GM23338 (cell line): Measurements from ENCODE around the gene DRAM1. TPM values are rescaled to one million over a fixed set of nuclear protein-coding genes. Genes with fewer than 3 reads are reported as not detected.

Experiments
- ATAC-seq: fragments of 200-7000 bp; cut with Tn5 transposase; 3 replicates; pipeline ENCODE4 v1.9.1; 2020
- DNase-seq: peaks from one replicate; pipeline ENCODE4 v3.0.0-alpha.2; 2015; ENCODE audit warnings: low spot score
- H2AFZ ChIP-seq: fragments of 200-600 bp; sonication (generic); 2 replicates; pipeline ENCODE4 v1.8.0; 2016; ENCODE audit warnings: antibody characterized with exemption, mild to moderate bottlenecking, moderate library complexity
- H3F3A ChIP-seq: fragments of 200-600 bp; sonication (generic); replicated peaks from 2 replicates; pipeline ENCODE4 v1.8.0; 2017; ENCODE audit warnings: antibody characterized with exemption, mixed run types, low read depth
- H3K27ac ChIP-seq: fragments of 200-600 bp; sonication (generic); 2 replicates; pipeline ENCODE4 v1.6.1; 2016; ENCODE audit warnings: low read depth
- H3K27me3 ChIP-seq: fragments of 200-600 bp; sonication (generic); 2 replicates; pipeline ENCODE4 v1.8.0; 2016; ENCODE audit warnings: mild to moderate bottlenecking, mixed run types, moderate library complexity; ENCODE audit not compliant: insufficient read depth
- H3K36me3 ChIP-seq: fragments of 200-600 bp; sonication (generic); 2 replicates; pipeline ENCODE4 v1.8.0; 2016; ENCODE audit warnings: mild to moderate bottlenecking; ENCODE audit not compliant: insufficient read depth
- H3K4me1 ChIP-seq: fragments of 200-600 bp; sonication (generic); 2 replicates; pipeline ENCODE4 v1.8.0; 2016; ENCODE audit warnings: mild to moderate bottlenecking, moderate library complexity; ENCODE audit not compliant: insufficient read depth
- H3K4me2 ChIP-seq: fragments of 200-600 bp; sonication (generic); 2 replicates; pipeline ENCODE4 v1.7.1; 2017; ENCODE audit warnings: mixed run types
- H3K4me3 ChIP-seq: fragments of 200-600 bp; sonication (generic); 2 replicates; pipeline ENCODE4 v1.6.1; 2016; ENCODE audit warnings: mixed run types
- H3K79me2 ChIP-seq: fragments of 200-600 bp; sonication (generic); replicated peaks from 2 replicates; pipeline ENCODE4 v1.8.0; 2017; ENCODE audit warnings: mild to moderate bottlenecking; ENCODE audit not compliant: insufficient read depth
- H3K9me2 ChIP-seq: fragments of 200-600 bp; sonication (generic); 2 replicates; pipeline ENCODE4 v1.8.0; 2017; ENCODE audit not compliant: insufficient read depth
- H4K20me1 ChIP-seq: fragments of 200-600 bp; sonication (generic); replicated peaks from 2 replicates; pipeline ENCODE4 v1.8.0; 2017; ENCODE audit warnings: mild to moderate bottlenecking; ENCODE audit not compliant: insufficient read depth
- H3K27ac Mint-ChIP-seq: 2 replicates; pipeline ENCODE4 v1.8.0; 2020; ENCODE audit warnings: inconsistent platforms, mild to moderate bottlenecking, moderate library complexity, mixed read lengths
- H3K27me3 Mint-ChIP-seq: 3 replicates; pipeline ENCODE4 v1.8.0; 2022; ENCODE audit warnings: low read depth, mild to moderate bottlenecking, moderate library complexity, mixed read lengths, inconsistent platforms; ENCODE audit not compliant: insufficient read depth, poor library complexity
- H3K36me3 Mint-ChIP-seq: 3 replicates; pipeline ENCODE4 v1.8.0; 2021; ENCODE audit warnings: low read depth, mild to moderate bottlenecking, inconsistent platforms, moderate library complexity, mixed read lengths
- H3K4me1 Mint-ChIP-seq: 3 replicates; pipeline ENCODE4 v1.8.0; 2020; ENCODE audit warnings: mild to moderate bottlenecking, inconsistent platforms, mixed read lengths
- H3K4me3 Mint-ChIP-seq: 3 replicates; pipeline ENCODE4 v1.8.0; 2021; ENCODE audit warnings: moderate library complexity, mild to moderate bottlenecking, inconsistent platforms, mixed read lengths
- H3K9me3 Mint-ChIP-seq: 3 replicates; pipeline ENCODE4 v1.8.0; 2020; ENCODE audit warnings: moderate library complexity, mild to moderate bottlenecking, inconsistent platforms, mixed read lengths
- CREB1 ChIP-seq: fragments of 250-450 bp; sonication (Bioruptor Pico); IDR thresholded peaks from 2 replicates; pipeline ENCODE4 v1.5.0; 2020; ENCODE audit warnings: low read depth, mild to moderate bottlenecking, moderate library complexity
- EZH2 ChIP-seq: fragments of 200-600 bp; sonication (generic); IDR thresholded peaks from one replicate; pipeline ENCODE4 v1.8.0; 2017; ENCODE audit warnings: antibody characterized with exemption, mild to moderate bottlenecking, low read depth; ENCODE audit not compliant: unreplicated experiment
- JUNB ChIP-seq: IDR thresholded peaks from one replicate; pipeline ENCODE4 v1.6.1; 2016; ENCODE audit warnings: antibody characterized with exemption; ENCODE audit not compliant: unreplicated experiment
- NANOG ChIP-seq: IDR thresholded peaks from 2 replicates; pipeline ENCODE4 v1.6.1; 2016; ENCODE audit warnings: antibody characterized with exemption, borderline replicate concordance
- POLR2AphosphoS5 ChIP-seq: IDR thresholded peaks from 2 replicates; pipeline ENCODE4 v1.6.1; 2016; ENCODE audit warnings: antibody characterized with exemption, low read depth
- ZNF331 ChIP-seq: fragments of 250-450 bp; sonication (Bioruptor Pico); IDR thresholded peaks from 2 replicates; pipeline ENCODE4 v1.5.0; 2020; ENCODE audit warnings: low read depth, mild to moderate bottlenecking, moderate library complexity
- long read RNA-seq: library from polyadenylated mRNA; unstranded; transcript quantifications from one replicate; pipeline ENCODE4 v2.0.0, GENCODE V29; 2020; ENCODE audit not compliant: unreplicated experiment
- polyA plus RNA-seq: library from polyadenylated mRNA; unstranded; fragments of >200 nt; fragmentation: Nextera tagmentation; extraction: Ambion mirVana; gene quantifications from 2 replicates; pipeline ENCODE4 v1.2.1, GENCODE V29; 2016
- total RNA-seq: library from RNA; depleted of rRNA; stranded (reverse); fragments of >200 nt; shearing (Covaris generic); gene quantifications from 2 replicates; pipeline ENCODE4 v1.2.3, GENCODE V29; 2014; rRNA removed
- TF ChIP-seq, protein P1 (sequence below): IDR thresholded peaks from 2 replicates; pipeline ENCODE4 v1.6.1; 2016; ENCODE audit warnings: antibody characterized with exemption

Gene DRAM1, protein sequence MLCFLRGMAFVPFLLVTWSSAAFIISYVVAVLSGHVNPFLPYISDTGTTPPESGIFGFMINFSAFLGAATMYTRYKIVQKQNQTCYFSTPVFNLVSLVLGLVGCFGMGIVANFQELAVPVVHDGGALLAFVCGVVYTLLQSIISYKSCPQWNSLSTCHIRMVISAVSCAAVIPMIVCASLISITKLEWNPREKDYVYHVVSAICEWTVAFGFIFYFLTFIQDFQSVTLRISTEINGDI
- 5.4 and 5.7 TPM in 2 replicates for total RNA-seq
- 8.5 and 8.6 TPM in 2 replicates for polyA plus RNA-seq
- long read RNA-seq, partial matches to known transcripts, result 1 of 3 reads
- long read RNA-seq, other reads (novel, unspliced or antisense), result 1 of 3 reads

DNA sequence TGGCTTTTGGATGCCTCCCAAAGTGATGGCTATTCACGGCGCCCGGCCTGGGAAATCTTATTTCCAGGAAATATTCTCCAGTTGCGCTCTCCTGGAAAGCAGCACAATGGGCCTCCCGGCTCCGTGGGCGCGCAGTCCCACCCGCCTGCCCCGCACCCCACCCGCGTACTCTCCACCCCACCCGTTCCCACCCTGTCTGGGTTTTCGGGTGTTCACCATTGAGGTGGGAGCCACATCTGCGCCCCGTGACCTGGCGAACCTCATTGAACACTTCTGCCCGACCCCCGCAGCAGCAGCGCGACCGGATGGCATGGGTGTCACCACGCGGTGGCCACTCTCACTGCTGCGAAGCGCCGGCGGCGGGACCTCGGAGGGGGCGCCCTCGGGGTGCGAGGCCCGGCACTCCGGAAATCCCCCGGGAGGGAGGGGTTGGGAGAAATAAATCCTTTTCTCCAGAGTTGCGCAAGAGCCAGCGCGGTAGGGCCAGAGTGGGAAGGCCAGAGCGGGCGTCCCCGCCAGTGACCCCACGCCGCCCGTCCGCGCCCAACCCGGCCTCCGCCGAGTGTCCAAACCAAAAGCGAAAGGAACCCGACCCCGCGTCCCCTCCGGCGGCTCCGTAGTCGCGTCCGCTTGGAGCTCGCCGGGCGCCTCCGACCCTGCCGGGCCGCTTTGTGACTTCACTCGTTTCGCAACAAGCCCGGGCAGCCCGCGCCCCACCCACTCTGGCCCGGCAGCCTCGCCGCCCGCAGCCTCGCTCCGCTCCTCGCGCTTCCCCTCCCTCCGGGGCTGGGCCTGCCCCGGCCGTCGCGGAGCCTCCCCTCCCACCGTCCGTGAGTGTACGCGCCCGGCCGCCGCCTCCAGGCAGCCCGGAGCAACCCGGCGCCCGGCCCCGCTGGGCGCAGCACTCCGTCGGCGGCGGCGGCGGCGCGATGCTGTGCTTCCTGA is at the start of gene DRAM1:
TSS of gene DRAM1 (plus strand) at position 720 of the 945 bp plus-strand sequence. CDS start at position 930, 210 bp downstream.
- H3K4me2 ChIP-seq, result peak within 1 kb of the TSS; percentile 88

DNA sequence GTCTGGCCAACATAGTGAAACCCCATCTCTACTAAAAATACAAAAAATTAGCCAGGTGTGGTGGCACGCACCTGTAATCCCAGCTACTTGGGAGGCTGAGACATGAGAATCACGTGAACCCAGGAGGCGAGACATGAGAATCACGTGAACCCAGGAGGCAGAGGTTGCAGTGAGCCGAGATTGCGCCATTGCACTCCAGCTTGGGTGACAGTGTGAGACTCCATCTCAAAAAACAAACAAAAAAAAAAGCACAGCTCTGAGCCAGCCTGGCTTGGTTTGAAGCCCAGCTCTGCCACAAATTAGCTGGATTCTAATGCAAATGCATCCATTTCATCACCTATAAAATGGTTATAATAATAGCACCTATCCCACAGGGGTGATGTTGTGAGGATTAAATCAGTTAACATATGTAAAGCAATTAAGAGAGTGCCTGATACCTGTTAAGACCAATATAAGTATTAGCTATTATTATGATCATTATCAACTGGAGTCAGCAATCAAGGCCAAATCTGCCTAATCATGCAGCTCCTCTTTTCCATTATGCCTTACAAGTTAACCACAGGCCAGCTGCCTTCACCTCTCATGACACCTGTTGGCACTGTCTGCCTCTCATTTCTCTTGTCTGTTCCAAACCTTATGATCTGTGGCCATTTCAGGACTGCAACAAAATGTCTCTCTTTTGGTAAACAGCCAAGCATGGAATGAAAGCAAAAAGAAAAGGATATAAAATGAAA is 48.8 kb upstream of the DRAM1 start:
- H3K27me3 Mint-ChIP-seq, result peaks cover 2% of the 10 kb centered on the region
- H3K27ac Mint-ChIP-seq, result peak overlapping the region; percentile 80
- Histone ChIP-seq H3K4me1 (peaks cover 38% of the 10 kb centered on the region), H3K27me3 (no peaks in the 10 kb centered on the region), H3K4me3 (peak overlapping the region; percentile 98), H3K27ac (peak overlapping the region; percentile 77), H2AFZ (no peak overlapping the region), H3F3A (no peaks in the 10 kb centered on the region), H3K79me2 (peaks cover 63% of the 10 kb centered on the region), H3K36me3 (no peaks in the 10 kb centered on the region), H3K4me2 (peak overlapping the region; percentile 94), H4K20me1 (no peaks in the 10 kb centered on the region), H3K9me2 (no peaks in the 10 kb centered on the region)
- H3K9me3 Mint-ChIP-seq, result no peaks in the 10 kb centered on the region; the same call in 2 of the 3 replicates
- DNase-seq (no peak), ATAC-seq (no peak)
- TF ChIP-seq NANOG (peak; percentile 61), CREB1 (CRISPR knock-in tag) (no peak)
- peaks cover 36% of the 10 kb centered on the region for H3K4me1 Mint-ChIP-seq
- peak overlapping the region; percentile 97 for H3K4me3 Mint-ChIP-seq
- no peaks in the 10 kb centered on the region; the same call in 2 of the 3 replicates for H3K36me3 Mint-ChIP-seq

More for the DNA sequence above, at the start of gene DRAM1:
- peaks cover 26% of the 10 kb centered on the region for H3K27me3 ChIP-seq
- H4K20me1 ChIP-seq, result no peaks in the 10 kb centered on the region
- H3K36me3 ChIP-seq, result no peaks in the 10 kb centered on the region
- peak within 1 kb of the TSS; percentile 78 for H3K4me3 ChIP-seq
- no peaks in the 10 kb centered on the region for H3K79me2 ChIP-seq
- Mint-ChIP-seq H3K4me3 (peak within 1 kb of the TSS; percentile 76), H3K27me3 (peaks cover 15% of the 10 kb centered on the region), H3K9me3 (no peaks in the 10 kb centered on the region), H3K27ac (no peak within 1 kb of the TSS), H3K36me3 (no peaks in the 10 kb centered on the region; the same call in 2 of the 3 replicates), H3K4me1 (peaks cover 5% of the 10 kb centered on the region)
- H3F3A ChIP-seq, result 0 out of 2 replicates have a peak, but pooled peaks cover 4% of the 10 kb centered on the region
- ATAC-seq (peak; percentile 91), DNase-seq (peak; percentile 90)
- no peaks in the 10 kb centered on the region for H3K9me2 ChIP-seq
- H3K4me1 ChIP-seq, result peaks cover 5% of the 10 kb centered on the region; the same call in 1 of the 2 replicates
- no peak for TF ChIP-seq JUNB
- TF ChIP-seq CREB1 (CRISPR knock-in tag), result peak; percentile 2
- no peak for TF ChIP-seq ZNF331 (CRISPR knock-in tag)
- TF ChIP-seq, protein P1, sequence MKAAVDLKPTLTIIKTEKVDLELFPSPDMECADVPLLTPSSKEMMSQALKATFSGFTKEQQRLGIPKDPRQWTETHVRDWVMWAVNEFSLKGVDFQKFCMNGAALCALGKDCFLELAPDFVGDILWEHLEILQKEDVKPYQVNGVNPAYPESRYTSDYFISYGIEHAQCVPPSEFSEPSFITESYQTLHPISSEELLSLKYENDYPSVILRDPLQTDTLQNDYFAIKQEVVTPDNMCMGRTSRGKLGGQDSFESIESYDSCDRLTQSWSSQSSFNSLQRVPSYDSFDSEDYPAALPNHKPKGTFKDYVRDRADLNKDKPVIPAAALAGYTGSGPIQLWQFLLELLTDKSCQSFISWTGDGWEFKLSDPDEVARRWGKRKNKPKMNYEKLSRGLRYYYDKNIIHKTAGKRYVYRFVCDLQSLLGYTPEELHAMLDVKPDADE, result no peak
- TF ChIP-seq POLR2AphosphoS5, result peak; percentile 57
- TF ChIP-seq EZH2, result no peak
- peak within 1 kb of the TSS; percentile 95 for H2AFZ ChIP-seq
- H3K27ac ChIP-seq, result no peak within 1 kb of the TSS
